ENCODE results near the gene PPP3R1. TPM values are rescaled to one million over a fixed set of nuclear protein-coding genes. Genes with fewer than 3 reads are reported as not detected.
A peak's percentile ranks its signal among the peaks of the same experiment; 100 is the strongest.

The PPP3R1 gene
- polyA plus RNA-seq, 1 donor = 43.9 TPM

GRCh38 chr2:68236103-68236734 is 16.1 kb downstream of the PPP3R1 start:
- no peak for DNase-seq
- H3K27ac ChIP-seq (ENCODE audit: low read length) = no peak overlapping the region
- H3K36me3 ChIP-seq (ENCODE audit: control insufficient read depth, insufficient read depth, low read length) = no peaks in the 10 kb centered on the region
- 100% methylated on average over 2 of the region's 4 CpGs for WGBS (ENCODE audit: insufficient coverage, low lambda C conversion rate)
- no peaks in the 10 kb centered on the region for H3K27me3 ChIP-seq (ENCODE audit: control insufficient read depth, insufficient read depth, low read length)
- no peaks in the 10 kb centered on the region for H3K4me1 ChIP-seq (ENCODE audit: control insufficient read depth, insufficient read depth, low read length)
- H3K4me3 ChIP-seq (ENCODE audit: low read length) = no peak overlapping the region
- H3K9me3 ChIP-seq (ENCODE audit: control insufficient read depth, low read depth, low read length) = no peaks in the 10 kb centered on the region

DNA sequence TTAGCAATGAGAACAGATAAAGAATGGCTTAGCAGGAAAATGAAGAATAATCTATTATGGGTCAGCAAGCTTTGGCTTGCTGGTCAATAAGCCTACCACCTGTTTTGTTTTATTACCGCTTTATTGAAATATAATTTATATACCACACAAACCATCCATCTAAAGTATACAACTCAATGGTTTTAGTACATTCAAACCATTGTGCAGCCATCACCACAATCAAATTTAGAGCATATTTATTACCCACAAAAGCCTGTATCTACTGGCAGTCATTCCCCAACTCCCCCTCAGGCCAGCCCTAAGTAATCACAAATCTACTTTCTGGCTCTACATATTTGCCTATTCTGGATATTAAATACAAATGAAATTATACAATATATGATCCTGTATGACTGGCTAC is 17.2 kb downstream of the PPP3R1 start:
- Histone ChIP-seq H3K36me3 (ENCODE audit: control insufficient read depth, insufficient read depth, low read length) (no peaks in the 10 kb centered on the region), H3K9me3 (ENCODE audit: control insufficient read depth, low read depth, low read length) (no peaks in the 10 kb centered on the region), H3K27me3 (ENCODE audit: control insufficient read depth, insufficient read depth, low read length) (no peaks in the 10 kb centered on the region), H3K4me1 (ENCODE audit: control insufficient read depth, insufficient read depth, low read length) (no peaks in the 10 kb centered on the region), H3K27ac (ENCODE audit: low read length) (no peak overlapping the region), H3K4me3 (ENCODE audit: low read length) (no peak overlapping the region)
- no peak for DNase-seq
- 100% methylated on average over 1 of the region's 1 CpG for WGBS (ENCODE audit: insufficient coverage, low lambda C conversion rate)

DNA sequence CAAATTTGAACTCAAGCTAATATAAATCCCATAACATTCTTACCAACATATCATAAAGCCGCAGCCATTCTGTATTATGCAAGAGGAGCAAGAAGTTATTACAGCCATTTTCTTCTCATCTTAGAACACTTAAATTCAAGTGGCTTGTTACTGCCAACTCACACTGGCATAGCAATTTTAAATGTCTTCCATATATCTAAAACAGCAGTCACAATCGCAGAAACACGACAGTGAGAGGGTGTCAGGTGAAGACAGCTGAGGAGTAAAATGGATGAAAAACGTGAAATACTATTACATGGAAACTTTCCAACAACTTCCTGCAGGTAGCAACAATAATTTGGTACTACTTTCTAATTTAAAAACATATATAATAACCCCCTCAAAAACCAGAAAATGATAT is 17.9 kb downstream of the PPP3R1 start:
- Histone ChIP-seq H3K27me3 (ENCODE audit: control insufficient read depth, insufficient read depth, low read length) (no peaks in the 10 kb centered on the region), H3K36me3 (ENCODE audit: control insufficient read depth, insufficient read depth, low read length) (no peaks in the 10 kb centered on the region), H3K27ac (ENCODE audit: low read length) (no peak overlapping the region), H3K4me3 (ENCODE audit: low read length) (no peak overlapping the region), H3K4me1 (ENCODE audit: control insufficient read depth, insufficient read depth, low read length) (no peaks in the 10 kb centered on the region), H3K9me3 (ENCODE audit: control insufficient read depth, low read depth, low read length) (no peaks in the 10 kb centered on the region)
- 100% methylated on average over 3 of the region's 4 CpGs for WGBS (ENCODE audit: insufficient coverage, low lambda C conversion rate)
- no peak for DNase-seq

GRCh38 chr2:68231061-68231372 is 21.3 kb downstream of the PPP3R1 start:
- no peak for DNase-seq
- 11% methylated on average over 1 of the region's 1 CpG for WGBS (ENCODE audit: insufficient coverage, low lambda C conversion rate)
- Histone ChIP-seq H3K4me1 (ENCODE audit: control insufficient read depth, insufficient read depth, low read length) (no peaks in the 10 kb centered on the region), H3K27ac (ENCODE audit: low read length) (no peak overlapping the region), H3K36me3 (ENCODE audit: control insufficient read depth, insufficient read depth, low read length) (no peaks in the 10 kb centered on the region), H3K4me3 (ENCODE audit: low read length) (no peak overlapping the region), H3K9me3 (ENCODE audit: control insufficient read depth, low read depth, low read length) (no peaks in the 10 kb centered on the region), H3K27me3 (ENCODE audit: control insufficient read depth, insufficient read depth, low read length) (no peaks in the 10 kb centered on the region)

- no peaks in the 10 kb centered on the region for H3K9me3 ChIP-seq (ENCODE audit: control insufficient read depth, low read depth, low read length)
- 87% methylated on average over 4 of the region's 5 CpGs for WGBS (ENCODE audit: insufficient coverage, low lambda C conversion rate)
These were observed 21.9 kb downstream of the PPP3R1 start for GRCh38 chr2:68230241-68231060.

GRCh38 chr2:68226794-68227193 is 25.5 kb downstream of the PPP3R1 start:
- Histone ChIP-seq H3K36me3 (ENCODE audit: control insufficient read depth, insufficient read depth, low read length) (no peaks in the 10 kb centered on the region), H3K27me3 (ENCODE audit: control insufficient read depth, insufficient read depth, low read length) (no peaks in the 10 kb centered on the region), H3K9me3 (ENCODE audit: control insufficient read depth, low read depth, low read length) (no peaks in the 10 kb centered on the region), H3K4me1 (ENCODE audit: control insufficient read depth, insufficient read depth, low read length) (no peaks in the 10 kb centered on the region), H3K4me3 (ENCODE audit: low read length) (no peak overlapping the region), H3K27ac (ENCODE audit: low read length) (peak overlapping the region; percentile 25)
- WGBS (ENCODE audit: insufficient coverage, low lambda C conversion rate) = no CpG with 5 or more reads among the region's 2 CpGs
- DNase-seq = no peak

More at GRCh38 chr2:68230241-68231060, 21.9 kb downstream of the PPP3R1 start:
- no peak overlapping the region for H3K27ac ChIP-seq (ENCODE audit: low read length)
- no peak for DNase-seq
- no peak overlapping the region for H3K4me3 ChIP-seq (ENCODE audit: low read length)
- H3K4me1 ChIP-seq (ENCODE audit: control insufficient read depth, insufficient read depth, low read length) = no peaks in the 10 kb centered on the region
- H3K36me3 ChIP-seq (ENCODE audit: control insufficient read depth, insufficient read depth, low read length) = no peaks in the 10 kb centered on the region
- H3K27me3 ChIP-seq (ENCODE audit: control insufficient read depth, insufficient read depth, low read length) = no peaks in the 10 kb centered on the region

- H3K27ac ChIP-seq (ENCODE audit: low read length) = no peak overlapping the region
- no peak overlapping the region for H3K4me3 ChIP-seq (ENCODE audit: low read length)
- no peaks in the 10 kb centered on the region for H3K9me3 ChIP-seq (ENCODE audit: control insufficient read depth, low read depth, low read length)
- H3K4me1 ChIP-seq (ENCODE audit: control insufficient read depth, insufficient read depth, low read length) = no peaks in the 10 kb centered on the region
- H3K27me3 ChIP-seq (ENCODE audit: control insufficient read depth, insufficient read depth, low read length) = no peaks in the 10 kb centered on the region
- DNase-seq = peak; percentile 7 to 31
- no peaks in the 10 kb centered on the region for H3K36me3 ChIP-seq (ENCODE audit: control insufficient read depth, insufficient read depth, low read length)
- no CpG with 5 or more reads among the region's 2 CpGs for WGBS (ENCODE audit: insufficient coverage, low lambda C conversion rate)
These were observed 27.2 kb downstream of the PPP3R1 start for GRCh38 chr2:68225119-68225632.

GRCh38 chr2:68223419-68223818 is 28.9 kb downstream of the PPP3R1 start:
- H3K27me3 ChIP-seq (ENCODE audit: control insufficient read depth, insufficient read depth, low read length) = no peaks in the 10 kb centered on the region
- no peak overlapping the region for H3K27ac ChIP-seq (ENCODE audit: low read length)
- H3K4me1 ChIP-seq (ENCODE audit: control insufficient read depth, insufficient read depth, low read length) = no peaks in the 10 kb centered on the region
- no peak overlapping the region for H3K4me3 ChIP-seq (ENCODE audit: low read length)
- no peak for DNase-seq
- no peaks in the 10 kb centered on the region for H3K9me3 ChIP-seq (ENCODE audit: control insufficient read depth, low read depth, low read length)
- 50% methylated on average over 1 of the region's 2 CpGs for WGBS (ENCODE audit: insufficient coverage, low lambda C conversion rate)
- H3K36me3 ChIP-seq (ENCODE audit: control insufficient read depth, insufficient read depth, low read length) = no peaks in the 10 kb centered on the region

DNA sequence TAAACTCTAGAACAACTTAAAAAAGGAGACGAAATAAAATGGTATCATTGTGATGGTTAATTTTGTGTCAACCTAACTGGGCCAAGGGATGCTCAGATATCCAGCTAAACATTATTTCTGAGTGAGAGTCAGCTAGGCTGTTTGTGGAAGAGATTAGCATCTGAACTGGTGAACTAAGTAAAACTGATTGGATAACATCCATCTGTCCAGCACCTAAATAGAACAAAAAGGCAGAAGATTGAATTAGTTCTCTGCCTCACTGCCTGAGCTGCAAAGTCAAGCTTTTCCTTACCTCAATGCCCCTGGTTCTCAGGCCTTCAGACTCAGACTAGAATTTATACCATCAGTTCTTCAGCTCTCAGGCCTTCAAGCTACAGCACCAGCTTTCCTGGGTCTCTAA is 30.0 kb downstream of the PPP3R1 start:
- Histone ChIP-seq H3K27me3 (ENCODE audit: control insufficient read depth, insufficient read depth, low read length) (no peaks in the 10 kb centered on the region), H3K4me3 (ENCODE audit: low read length) (no peak overlapping the region), H3K27ac (ENCODE audit: low read length) (no peak overlapping the region), H3K9me3 (ENCODE audit: control insufficient read depth, low read depth, low read length) (no peaks in the 10 kb centered on the region), H3K4me1 (ENCODE audit: control insufficient read depth, insufficient read depth, low read length) (no peaks in the 10 kb centered on the region), H3K36me3 (ENCODE audit: control insufficient read depth, insufficient read depth, low read length) (no peaks in the 10 kb centered on the region)
- no peak for DNase-seq
- WGBS (ENCODE audit: insufficient coverage, low lambda C conversion rate) = 100% methylated on average over 1 of the region's 1 CpG

DNA sequence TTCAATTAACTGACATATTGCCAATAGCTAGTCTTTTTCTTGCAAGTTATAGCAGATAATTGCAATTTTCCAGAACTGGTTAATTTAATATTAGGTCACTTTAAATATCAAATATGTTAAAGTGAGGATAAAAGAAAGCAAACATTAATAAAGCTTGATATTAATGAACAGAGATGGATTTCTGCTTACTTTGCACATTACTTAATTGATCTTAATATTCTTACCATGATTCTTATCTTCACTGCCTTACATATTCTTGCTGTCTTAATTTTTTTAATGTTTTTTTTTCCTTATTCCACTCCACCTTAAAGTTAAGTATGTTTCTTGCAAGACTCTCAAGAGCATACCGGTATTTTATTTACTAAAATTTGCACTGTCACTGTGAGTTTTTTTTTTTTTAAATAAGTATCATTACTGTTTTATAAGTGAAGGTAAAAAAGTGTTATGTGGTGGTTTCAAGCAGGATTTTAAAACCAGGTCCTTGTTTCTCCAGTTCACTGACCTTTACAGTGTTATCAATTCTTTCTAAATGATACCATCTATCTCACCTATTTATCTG is 33.9 kb downstream of the PPP3R1 start:
- H3K4me1 ChIP-seq (ENCODE audit: control insufficient read depth, insufficient read depth, low read length) = no peaks in the 10 kb centered on the region
- no CpG with 5 or more reads among the region's 1 CpG for WGBS (ENCODE audit: insufficient coverage, low lambda C conversion rate)
- H3K4me3 ChIP-seq (ENCODE audit: low read length) = no peak overlapping the region
- DNase-seq = no peak
- H3K9me3 ChIP-seq (ENCODE audit: control insufficient read depth, low read depth, low read length) = no peaks in the 10 kb centered on the region
- no peaks in the 10 kb centered on the region for H3K27me3 ChIP-seq (ENCODE audit: control insufficient read depth, insufficient read depth, low read length)
- no peak overlapping the region for H3K27ac ChIP-seq (ENCODE audit: low read length)
- H3K36me3 ChIP-seq (ENCODE audit: control insufficient read depth, insufficient read depth, low read length) = peaks cover 7% of the 10 kb centered on the region

Measured in large intestine (tissue), 3 donors.